Trophoblast cell (in vitro differentiated cells and primary cell): ENCODE measurements around the gene GNL3.
"Not testable (repeated sequence)": the region's sequence is repeated elsewhere in the genome, so short reads cannot be mapped to it uniquely, and the experiment has no call there.

Experiments used
- DNase-seq, 2 donors: peaks; one replicate each; pipeline ENCODE4 v3.0.0-alpha.2; 2016
- H2AFZ ChIP-seq: 2 replicates; pipeline ENCODE4 v1.6.1; 2013; ENCODE audit warnings: low read length, moderate library complexity, mild to moderate bottlenecking; ENCODE audit not compliant: insufficient read depth, poor library complexity
- H2AK5ac ChIP-seq: 2 replicates; pipeline ENCODE4 v1.6.1; 2013; ENCODE audit warnings: mild to moderate bottlenecking, low read length
- H2BK120ac ChIP-seq: 2 replicates; pipeline ENCODE4 v1.6.1; 2013; ENCODE audit warnings: low read length, mild to moderate bottlenecking, moderate library complexity; ENCODE audit not compliant: insufficient read depth, poor library complexity
- H2BK12ac ChIP-seq: 2 replicates; pipeline ENCODE4 v1.6.1; 2013; ENCODE audit warnings: mild to moderate bottlenecking, low read length, moderate library complexity
- H2BK5ac ChIP-seq: 2 replicates; pipeline ENCODE4 v1.6.1; 2013; ENCODE audit warnings: low read length, low read depth, moderate library complexity, mild to moderate bottlenecking; ENCODE audit not compliant: poor library complexity
- H3K14ac ChIP-seq: 2 replicates; pipeline ENCODE4 v1.6.1; 2013; ENCODE audit warnings: mild to moderate bottlenecking, low read length
- H3K18ac ChIP-seq: 2 replicates; pipeline ENCODE4 v1.6.1; 2013; ENCODE audit warnings: mild to moderate bottlenecking, low read length
- H3K23ac ChIP-seq: 2 replicates; pipeline ENCODE4 v1.6.1; 2013; ENCODE audit warnings: low read length
- H3K27ac ChIP-seq: 2 replicates; pipeline ENCODE4 v1.5.1; 2013; ENCODE audit warnings: low read depth, mild to moderate bottlenecking, inconsistent platforms, low read length, moderate library complexity
- H3K27me3 ChIP-seq: 2 replicates; pipeline ENCODE4 v1.6.1; 2013; ENCODE audit warnings: inconsistent platforms, mild to moderate bottlenecking, low read length, moderate library complexity; ENCODE audit not compliant: insufficient read depth
- H3K36me3 ChIP-seq, 2 experiments: 1 replicate in 1 of 2; 2 replicates in 1 of 2; pipeline ENCODE4 v1.6.1; 2013; ENCODE audit warnings: low read length in 2 of 2, mild to moderate bottlenecking in 2 of 2, moderate library complexity in 1 of 2; ENCODE audit not compliant: insufficient read depth in 2 of 2, control insufficient read depth in 1 of 2
- H3K4ac ChIP-seq: 2 replicates; pipeline ENCODE4 v1.6.1; 2013; ENCODE audit warnings: low read depth, mild to moderate bottlenecking, low read length, moderate library complexity
- H3K4me1 ChIP-seq, 2 experiments: 1 replicate in 1 of 2; 2 replicates in 1 of 2; pipeline ENCODE4 v1.6.1; 2013; ENCODE audit warnings: low read length in 2 of 2, mild to moderate bottlenecking in 2 of 2, moderate library complexity in 1 of 2; ENCODE audit not compliant: insufficient read depth in 2 of 2, control insufficient read depth in 1 of 2
- H3K4me2 ChIP-seq: 2 replicates; pipeline ENCODE4 v1.6.1; 2013; ENCODE audit warnings: inconsistent platforms, mild to moderate bottlenecking, low read length, moderate library complexity
- H3K4me3 ChIP-seq: 2 replicates; pipeline ENCODE4 v1.5.1; 2013; ENCODE audit warnings: mild to moderate bottlenecking, low read depth, low read length, inconsistent platforms
- H3K79me1 ChIP-seq: one replicate; pipeline ENCODE4 v1.6.1; 2013; ENCODE audit warnings: low read length
- H3K79me2 ChIP-seq: 2 replicates; pipeline ENCODE4 v1.6.1; 2013; ENCODE audit warnings: low read length, mild to moderate bottlenecking; ENCODE audit not compliant: control insufficient read depth, insufficient read depth, poor library complexity
- H3K9ac ChIP-seq: 2 replicates; pipeline ENCODE4 v1.6.1; 2013; ENCODE audit warnings: mild to moderate bottlenecking, low read length
- H3K9me3 ChIP-seq: 2 replicates; pipeline ENCODE4 v1.6.1; 2013; ENCODE audit warnings: low read depth, mild to moderate bottlenecking, control low read depth, inconsistent platforms, low read length; ENCODE audit not compliant: insufficient read depth
- H4K12ac ChIP-seq: 2 replicates; pipeline ENCODE4 v1.6.1; 2013; ENCODE audit warnings: low read depth, mild to moderate bottlenecking, low read length, moderate library complexity
- H4K8ac ChIP-seq: 2 replicates; pipeline ENCODE4 v1.6.1; 2013; ENCODE audit warnings: low read depth, mild to moderate bottlenecking, low read length, moderate library complexity
- H4K91ac ChIP-seq: one replicate; pipeline ENCODE4 v1.6.1; 2013; ENCODE audit warnings: low read depth, mild to moderate bottlenecking, low read length, moderate library complexity
- whole genome bisulfite sequencing: extraction: QIAGEN DNeasy Blood & Tissue Kit; methylation state at CpG from one replicate; pipeline ENCODE4 v1.1.7; 2013; ENCODE audit warnings: missing lambda C conversion rate; ENCODE audit not compliant: insufficient read length, insufficient coverage; ENCODE audit errors: extremely low coverage; 5-methylcytosine and 5-hydroxymethylcytosine counted together

The GNL3 gene

DNA sequence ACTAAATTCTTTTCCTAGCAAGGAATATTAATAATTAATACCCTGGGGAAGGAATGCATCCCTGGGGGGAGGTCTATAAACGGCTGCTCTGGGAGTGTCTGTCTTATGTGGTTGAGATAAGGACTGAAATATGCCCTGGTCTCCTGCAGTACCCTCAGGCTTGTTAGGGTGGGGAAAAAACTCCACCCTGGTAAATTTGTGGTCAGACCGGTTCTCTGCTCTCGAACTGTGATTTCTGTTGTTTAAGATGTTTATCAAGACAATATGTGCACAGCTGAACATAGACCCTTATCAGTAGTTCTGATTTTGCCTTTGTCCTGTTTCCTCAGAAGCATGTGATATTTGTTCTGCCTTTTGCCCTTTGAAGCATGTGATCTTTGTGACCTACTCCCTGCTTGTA, 42.9 kb downstream of the GNL3 start:
- H3K9ac ChIP-seq, H3K27ac ChIP-seq, H3K4me2 ChIP-seq, H4K12ac ChIP-seq, H4K8ac ChIP-seq, H3K4ac ChIP-seq, H3K27me3 ChIP-seq, H2BK5ac ChIP-seq, H2BK120ac ChIP-seq, H2AK5ac ChIP-seq, H2AFZ ChIP-seq, H3K18ac ChIP-seq, H3K9me3 ChIP-seq, H2BK12ac ChIP-seq, H3K23ac ChIP-seq, H4K91ac ChIP-seq, H3K4me1 ChIP-seq, H3K79me2 ChIP-seq, H3K14ac ChIP-seq, H3K4me3 ChIP-seq, H3K79me1 ChIP-seq: not testable (repeated sequence)
- DNase-seq, result peak; percentile 14 to 74
- H3K36me3 ChIP-seq, result peaks cover 16 to 20% of the 10 kb centered on the region in 2 experiments
- no CpG with 5 or more reads among the region's 3 CpGs for WGBS

DNA sequence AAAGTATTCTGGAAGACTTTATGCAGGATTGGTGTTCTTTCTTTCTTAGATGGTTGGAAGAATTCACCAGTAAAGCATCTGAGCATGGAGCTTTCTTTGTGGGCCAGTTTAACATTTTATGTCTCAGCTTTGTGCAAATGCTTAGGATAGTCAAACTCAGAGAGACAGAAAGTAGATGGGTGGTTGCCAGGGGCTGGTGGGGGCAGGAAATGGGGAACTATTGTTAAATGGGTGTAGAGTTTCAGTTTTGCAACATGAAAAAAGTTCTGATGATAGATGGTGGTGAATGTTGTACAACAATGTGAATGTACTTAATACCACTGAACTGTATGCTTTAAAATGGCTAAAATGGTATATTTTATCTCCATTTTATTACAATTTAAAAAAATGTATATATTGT, 44.8 kb downstream of the GNL3 start:
- no peak overlapping the region for H3K14ac ChIP-seq
- H2AK5ac ChIP-seq, result no peak overlapping the region
- H3K23ac ChIP-seq, result no peak overlapping the region
- peaks cover 6% of the 10 kb centered on the region for H3K9me3 ChIP-seq
- no peak overlapping the region for H2BK5ac ChIP-seq
- H3K4me1 ChIP-seq, result no peaks in the 10 kb centered on the region
- no peak overlapping the region for H3K27ac ChIP-seq
- no peak for DNase-seq
- H3K4me3 ChIP-seq, result no peak overlapping the region
- H2BK120ac ChIP-seq, result no peak overlapping the region
- no peak overlapping the region for H3K4me2 ChIP-seq
- no peak overlapping the region for H3K18ac ChIP-seq
- no peak overlapping the region for H4K91ac ChIP-seq
- no peak overlapping the region for H3K4ac ChIP-seq
- no peak overlapping the region for H3K9ac ChIP-seq
- no peak overlapping the region for H2AFZ ChIP-seq
- H3K36me3 ChIP-seq, result peaks cover 16 to 24% of the 10 kb centered on the region in 2 experiments
- no peak overlapping the region for H2BK12ac ChIP-seq
- no peaks in the 10 kb centered on the region for H3K27me3 ChIP-seq
- no peak overlapping the region for H4K12ac ChIP-seq
- no peak overlapping the region for H4K8ac ChIP-seq
- H3K79me1 ChIP-seq, result peaks cover 3% of the 10 kb centered on the region
- no peaks in the 10 kb centered on the region for H3K79me2 ChIP-seq

DNA sequence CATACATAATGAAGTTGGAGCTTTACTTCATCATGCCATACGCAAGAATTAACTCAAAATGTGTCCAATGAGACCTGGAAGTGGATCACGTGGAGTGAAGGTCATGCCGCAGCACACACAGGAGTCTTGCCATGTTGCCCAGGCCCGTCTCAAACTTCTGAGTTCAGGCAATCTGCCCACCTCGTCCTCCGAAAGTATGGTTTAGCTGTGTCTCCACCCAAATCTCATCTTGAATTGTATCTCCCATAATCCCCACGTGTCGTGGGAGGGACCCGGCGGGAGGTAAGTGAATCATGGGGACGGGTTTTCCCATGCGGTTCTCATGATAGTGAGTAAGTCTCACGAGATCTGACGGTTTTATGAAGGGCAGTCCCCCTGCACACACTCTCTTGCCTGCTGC, 45.8 kb downstream of the GNL3 start:
- Histone ChIP-seq H3K79me2 (no peaks in the 10 kb centered on the region), H3K4me1 (no peaks in the 10 kb centered on the region), H4K8ac (no peak overlapping the region), H3K36me3 (peaks cover 16 to 24% of the 10 kb centered on the region in 2 experiments), H2AFZ (no peak overlapping the region), H3K4ac (no peak overlapping the region), H3K9ac (no peak overlapping the region), H3K79me1 (peaks cover 3% of the 10 kb centered on the region), H4K12ac (no peak overlapping the region), H4K91ac (no peak overlapping the region), H3K27ac (no peak overlapping the region), H3K14ac (no peak overlapping the region), H3K4me2 (no peak overlapping the region), H2AK5ac (no peak overlapping the region), H2BK12ac (no peak overlapping the region), H3K4me3 (no peak overlapping the region), H2BK5ac (no peak overlapping the region), H3K9me3 (peaks cover 6% of the 10 kb centered on the region), H2BK120ac (no peak overlapping the region), H3K27me3 (no peaks in the 10 kb centered on the region), H3K23ac (no peak overlapping the region), H3K18ac (no peak overlapping the region)
- DNase-seq, result no peak
- WGBS, result no CpG with 5 or more reads among the region's 14 CpGs

DNA sequence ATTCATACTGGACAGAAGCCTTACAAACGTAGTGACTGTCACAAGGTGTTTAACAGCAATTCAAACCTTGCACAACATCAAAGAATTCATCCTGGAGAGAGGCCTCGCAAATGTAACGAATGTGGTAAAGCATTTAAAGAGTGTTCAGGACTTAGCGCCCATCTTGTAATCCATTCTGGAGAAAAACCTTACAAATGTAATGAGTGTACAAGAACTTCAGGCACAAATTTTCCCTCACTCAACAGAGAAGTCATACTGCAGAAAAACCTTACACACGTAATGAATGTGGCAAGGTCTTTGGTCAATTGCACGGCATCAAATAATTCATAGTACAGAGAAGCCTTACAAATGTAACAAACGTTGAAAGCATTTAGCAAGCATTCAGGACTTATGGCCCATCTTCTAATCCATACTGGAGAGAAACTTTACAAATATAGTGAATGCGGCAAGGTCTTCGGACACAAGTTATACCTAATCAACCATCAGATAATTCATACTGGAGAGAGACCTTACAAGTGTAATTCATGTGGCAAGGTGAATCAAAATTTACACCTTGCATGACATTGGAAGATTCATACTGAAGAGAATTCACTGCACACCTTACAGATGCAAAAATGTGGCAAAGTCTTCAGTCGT, 47.5 kb downstream of the GNL3 start:
- Histone ChIP-seq H2BK12ac (no peak overlapping the region), H3K4ac (no peak overlapping the region), H3K18ac (no peak overlapping the region), H3K9ac (no peak overlapping the region), H3K14ac (no peak overlapping the region), H3K36me3 (peaks cover 15 to 27% of the 10 kb centered on the region in 2 experiments), H3K4me1 (no peaks in the 10 kb centered on the region), H2BK120ac (no peak overlapping the region), H3K4me2 (no peak overlapping the region), H2AK5ac (no peak overlapping the region), H2AFZ (no peak overlapping the region), H4K91ac (no peak overlapping the region), H3K27me3 (no peaks in the 10 kb centered on the region), H3K9me3 (peaks cover 3% of the 10 kb centered on the region), H3K23ac (no peak overlapping the region), H4K8ac (no peak overlapping the region), H2BK5ac (no peak overlapping the region), H3K79me1 (no peaks in the 10 kb centered on the region), H3K27ac (no peak overlapping the region), H3K4me3 (no peak overlapping the region), H3K79me2 (no peaks in the 10 kb centered on the region), H4K12ac (no peak overlapping the region)
- no peak for DNase-seq
- WGBS, result no CpG with 5 or more reads among the region's 10 CpGs
